Hepatocyte (in vitro differentiated cells): ENCODE results near the gene NPLOC4. TPM values are rescaled to one million over a fixed set of nuclear protein-coding genes. Genes with fewer than 3 reads are reported as not detected.

Source experiments
- DNase-seq: peaks from one replicate; pipeline ENCODE4 v3.0.0-alpha.2; 2016; ENCODE audit warnings: low spot score
- H2AFZ ChIP-seq: fragments of 200-600 bp; sonication (generic); 2 replicates; pipeline ENCODE4 v1.6.0; 2016; ENCODE audit warnings: antibody characterized with exemption, mild to moderate bottlenecking
- H3K27ac ChIP-seq: fragments of 200-600 bp; sonication (generic); 2 replicates; pipeline ENCODE4 v1.5.1; 2016; ENCODE audit warnings: mild to moderate bottlenecking
- H3K27me3 ChIP-seq: fragments of 200-600 bp; sonication (generic); 2 replicates; pipeline ENCODE4 v1.6.1; 2016
- H3K36me3 ChIP-seq: fragments of 200-600 bp; sonication (generic); replicated peaks from 2 replicates; pipeline ENCODE4 v1.5.1; 2016; ENCODE audit warnings: low read depth; ENCODE audit not compliant: insufficient read depth
- H3K4me1 ChIP-seq: fragments of 200-600 bp; sonication (generic); 2 replicates; pipeline ENCODE4 v1.5.1; 2016; ENCODE audit warnings: mild to moderate bottlenecking, moderate library complexity; ENCODE audit not compliant: insufficient read depth
- H3K4me2 ChIP-seq: fragments of 200-600 bp; sonication (generic); 2 replicates; pipeline ENCODE4 v1.6.0; 2016
- H3K4me3 ChIP-seq: fragments of 200-600 bp; sonication (generic); 2 replicates; pipeline ENCODE4 v1.5.1; 2016; ENCODE audit warnings: mild to moderate bottlenecking
- H3K79me2 ChIP-seq: fragments of 200-600 bp; sonication (generic); 2 replicates; pipeline ENCODE4 v1.6.0; 2017; ENCODE audit warnings: mild to moderate bottlenecking
- H3K9me2 ChIP-seq: fragments of 200-600 bp; sonication (generic); replicated peaks from 2 replicates; pipeline ENCODE4 v1.6.0; 2017; ENCODE audit warnings: mild to moderate bottlenecking; ENCODE audit not compliant: insufficient read depth
- H3K9me3 ChIP-seq: fragments of 200-600 bp; sonication (generic); 2 replicates; pipeline ENCODE4 v1.5.1; 2016; ENCODE audit warnings: low read depth, mild to moderate bottlenecking
- H4K20me1 ChIP-seq: fragments of 200-600 bp; sonication (generic); 2 replicates; pipeline ENCODE4 v1.6.0; 2016; ENCODE audit warnings: mild to moderate bottlenecking; ENCODE audit not compliant: insufficient read depth, poor library complexity, severe bottlenecking
- CTCF ChIP-seq: fragments of 200-600 bp; sonication (generic); IDR thresholded peaks from 2 replicates; pipeline ENCODE4 v1.5.1; 2016; ENCODE audit warnings: antibody characterized with exemption, mild to moderate bottlenecking; ENCODE audit not compliant: poor library complexity
- EZH2 ChIP-seq: fragments of 200-600 bp; sonication (generic); IDR thresholded peaks from 2 replicates; pipeline ENCODE4 v1.6.1; 2016; ENCODE audit warnings: antibody characterized with exemption, mild to moderate bottlenecking, borderline replicate concordance
- EZH2phosphoT487 ChIP-seq: fragments of 200-600 bp; sonication (generic); IDR thresholded peaks from one replicate; pipeline ENCODE4 v1.6.1; 2018; ENCODE audit warnings: antibody characterized with exemption, mild to moderate bottlenecking, low read depth, moderate library complexity; ENCODE audit not compliant: unreplicated experiment, severe bottlenecking
- WGBS: methylation state at CpG from one replicate; pipeline ENCODE4 v1.1.6; 2016; ENCODE audit warnings: low lambda C conversion rate; ENCODE audit errors: missing lambda C conversion rate; 5-methylcytosine and 5-hydroxymethylcytosine counted together
- polyA plus RNA-seq: library from polyadenylated mRNA; unstranded; fragments of >200 nt; fragmentation: Nextera tagmentation; extraction: Ambion mirVana; gene quantifications from 2 replicates; pipeline ENCODE4 v1.2.1, GENCODE V29; 2016
- total RNA-seq: library from RNA; depleted of rRNA; stranded (reverse); fragments of >200 nt; gene quantifications from 2 replicates; pipeline ENCODE4 v1.2.3, GENCODE V29; 2014

The NPLOC4 gene
- total and polyA plus RNA-seq, 2 experiments from 2014 or later, result 53.7 to 54.6 TPM

GRCh38 chr17:81565231-81565630 lies 71.7 kb downstream of the NPLOC4 start:
- Histone ChIP-seq H3K9me3 (no peaks in the 10 kb centered on the region), H3K36me3 (no peaks in the 10 kb centered on the region), H3K27me3 (no peaks in the 10 kb centered on the region), H3K4me2 (no peak overlapping the region), H2AFZ (no peak overlapping the region), H3K4me3 (no peak overlapping the region), H3K79me2 (no peaks in the 10 kb centered on the region), H3K4me1 (peaks cover 30% of the 10 kb centered on the region), H3K9me2 (no peaks in the 10 kb centered on the region), H4K20me1 (no peaks in the 10 kb centered on the region), H3K27ac (peak overlapping the region; percentile 89)
- no peak for DNase-seq
- TF ChIP-seq EZH2 (no peak), EZH2phosphoT487 (no peak), CTCF (no peak)
- 98% methylated on average over 13 of the region's 16 CpGs for WGBS

- no peaks in the 10 kb centered on the region for H3K27me3 ChIP-seq
- no peak overlapping the region for H3K4me3 ChIP-seq
- H3K27ac ChIP-seq, result peak overlapping the region; percentile 43
- DNase-seq, result no peak
- H3K4me2 ChIP-seq, result no peak overlapping the region
- H3K36me3 ChIP-seq, result no peaks in the 10 kb centered on the region
- no peaks in the 10 kb centered on the region for H4K20me1 ChIP-seq
- 96% methylated on average over 17 of the region's 17 CpGs for WGBS
- peaks cover 30% of the 10 kb centered on the region for H3K4me1 ChIP-seq
- H3K9me3 ChIP-seq, result no peaks in the 10 kb centered on the region
- H2AFZ ChIP-seq, result no peak overlapping the region
- TF ChIP-seq CTCF, result no peak
- no peak for TF ChIP-seq EZH2phosphoT487
- TF ChIP-seq EZH2, result no peak
- H3K79me2 ChIP-seq, result no peaks in the 10 kb centered on the region
- no peaks in the 10 kb centered on the region for H3K9me2 ChIP-seq
Measured at GRCh38 chr17:81564778-81565177, 72.1 kb downstream of the NPLOC4 start.

GRCh38 chr17:81563861-81564586 lies 72.9 kb downstream of the NPLOC4 start:
- no peak overlapping the region for H3K4me3 ChIP-seq
- no peaks in the 10 kb centered on the region for H3K79me2 ChIP-seq
- H2AFZ ChIP-seq, result no peak overlapping the region
- DNase-seq, result no peak
- no peaks in the 10 kb centered on the region for H4K20me1 ChIP-seq
- H3K4me2 ChIP-seq, result no peak overlapping the region
- peaks cover 30% of the 10 kb centered on the region for H3K4me1 ChIP-seq
- WGBS, result 84% methylated on average over 10 of the region's 10 CpGs
- H3K9me2 ChIP-seq, result no peaks in the 10 kb centered on the region
- H3K27ac ChIP-seq, result peak overlapping the region; percentile 43
- no peaks in the 10 kb centered on the region for H3K36me3 ChIP-seq
- no peak for TF ChIP-seq CTCF
- no peak for TF ChIP-seq EZH2
- TF ChIP-seq EZH2phosphoT487, result no peak
- H3K9me3 ChIP-seq, result no peaks in the 10 kb centered on the region
- no peaks in the 10 kb centered on the region for H3K27me3 ChIP-seq
